ENCODE results near the gene CCDC120. TPM values are rescaled to one million over a fixed set of nuclear protein-coding genes. Genes with fewer than 3 reads are reported as not detected.

Gene CCDC120
- total RNA-seq, 1 experiment from 2014 or later: 0.98 TPM

- in situ Hi-C loops (cut with HindIII; ENCODE audit: low sequenced_read_pairs): no loop called here
- no peak for DNase-seq (ENCODE audit: low spot score)
Observed at GRCh38 chrX:49060914-49061313, 2.1 kb downstream of the CCDC120 start.

DNA sequence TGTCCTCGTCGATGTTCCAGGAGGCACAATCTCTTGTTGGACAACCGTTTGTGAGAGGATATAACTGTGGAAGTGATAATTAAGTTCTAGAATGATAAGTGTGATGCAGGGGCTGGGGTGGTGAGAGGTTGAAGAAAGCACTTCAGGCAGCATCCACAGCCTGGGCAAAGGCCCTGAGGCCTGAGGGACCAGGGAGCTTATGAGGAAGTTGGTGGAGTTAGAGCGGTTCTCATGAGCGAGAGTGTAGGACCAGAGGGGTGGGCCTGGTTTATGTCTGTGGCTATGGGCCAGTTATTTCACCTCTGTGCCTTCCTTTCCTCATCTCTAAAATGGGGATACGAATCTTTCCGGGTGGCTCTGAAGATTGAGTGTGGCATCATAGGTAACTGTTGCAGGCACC is 2.7 kb downstream of the CCDC120 start:
- no peak for DNase-seq (ENCODE audit: low spot score)
- in situ Hi-C loops (cut with HindIII; ENCODE audit: low sequenced_read_pairs): no loop called here

- in situ Hi-C loops (cut with HindIII; ENCODE audit: low sequenced_read_pairs): no loop called here
- no peak for DNase-seq (ENCODE audit: low spot score)
Observed at GRCh38 chrX:49061916-49062315, 3.1 kb downstream of the CCDC120 start.

- no peak for DNase-seq (ENCODE audit: low spot score)
- in situ Hi-C loops (cut with HindIII; ENCODE audit: low sequenced_read_pairs): no loop called here
Observed at GRCh38 chrX:49063715-49064114, 4.9 kb downstream of the CCDC120 start.

- in situ Hi-C loops (cut with HindIII; ENCODE audit: low sequenced_read_pairs): no loop called here
- no peak for DNase-seq (ENCODE audit: low spot score)
Observed at GRCh38 chrX:49064303-49064702, 5.5 kb downstream of the CCDC120 start.

GRCh38 chrX:49064735-49065134 is 5.9 kb downstream of the CCDC120 start:
- DNase-seq (ENCODE audit: low spot score): no peak
- in situ Hi-C loops (cut with HindIII; ENCODE audit: low sequenced_read_pairs): no loop called here

GRCh38 chrX:49066278-49066677 is 7.5 kb downstream of the CCDC120 start:
- in situ Hi-C loops (cut with HindIII; ENCODE audit: low sequenced_read_pairs): no loop called here
- DNase-seq (ENCODE audit: low spot score): no peak

DNA sequence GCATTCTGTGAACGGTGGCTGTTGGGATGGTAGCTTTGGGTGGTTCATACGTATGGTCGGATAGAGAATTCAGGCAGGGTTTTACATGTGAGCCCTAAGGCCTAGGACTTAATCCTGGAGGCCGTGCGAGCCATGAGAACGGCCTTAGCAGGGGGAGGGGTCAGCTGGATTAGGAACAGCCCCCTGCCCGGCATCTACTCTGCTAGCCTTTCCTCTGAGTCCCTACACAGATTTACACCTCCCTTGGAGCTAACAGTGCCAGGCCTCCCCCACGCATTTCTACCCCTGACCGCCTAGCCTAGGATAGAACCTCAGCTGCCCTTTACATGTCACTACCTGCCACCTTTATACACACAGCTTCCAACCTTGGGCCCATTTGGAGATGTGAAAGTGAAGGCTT is 7.9 kb downstream of the CCDC120 start:
- DNase-seq (ENCODE audit: low spot score): no peak
- in situ Hi-C loops (cut with HindIII; ENCODE audit: low sequenced_read_pairs): no loop called here

DNA sequence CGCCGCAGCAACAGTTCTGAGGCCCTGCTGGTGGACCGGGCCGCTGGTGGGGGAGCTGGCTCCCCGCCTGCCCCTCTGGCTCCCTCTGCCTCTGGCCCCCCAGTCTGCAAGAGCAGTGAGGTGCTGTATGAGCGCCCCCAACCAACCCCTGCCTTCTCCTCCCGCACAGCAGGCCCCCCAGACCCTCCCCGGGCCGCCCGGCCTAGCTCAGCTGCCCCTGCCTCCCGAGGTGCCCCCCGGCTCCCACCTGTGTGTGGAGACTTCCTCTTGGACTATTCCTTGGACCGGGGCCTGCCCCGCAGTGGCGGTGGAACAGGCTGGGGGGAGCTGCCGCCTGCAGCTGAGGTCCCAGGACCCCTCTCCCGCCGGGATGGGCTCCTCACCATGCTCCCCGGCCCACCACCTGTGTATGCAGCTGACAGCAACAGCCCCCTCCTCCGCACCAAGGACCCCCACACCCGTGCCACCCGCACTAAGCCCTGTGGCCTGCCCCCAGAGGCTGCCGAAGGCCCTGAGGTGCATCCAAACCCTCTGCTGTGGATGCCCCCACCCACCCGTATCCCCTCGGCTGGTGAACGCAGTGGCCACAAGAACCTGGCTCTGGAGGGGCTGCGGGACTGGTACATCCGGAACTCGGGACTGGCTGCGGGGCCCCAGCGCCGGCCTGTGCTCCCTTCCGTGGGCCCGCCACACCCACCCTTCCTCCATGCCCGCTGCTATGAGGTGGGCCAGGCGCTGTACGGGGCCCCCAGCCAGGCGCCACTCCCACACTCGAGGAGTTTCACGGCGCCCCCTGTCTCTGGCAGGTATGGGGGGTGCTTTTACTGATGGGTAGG is 8.7 kb downstream of the CCDC120 start:
- in situ Hi-C loops (cut with HindIII; ENCODE audit: low sequenced_read_pairs): no loop called here
- no peak for DNase-seq (ENCODE audit: low spot score)

GRCh38 chrX:49069038-49069437 is 10.2 kb downstream of the CCDC120 start:
- in situ Hi-C loops (cut with HindIII; ENCODE audit: low sequenced_read_pairs): no loop called here
- no peak for DNase-seq (ENCODE audit: low spot score)

- DNase-seq (ENCODE audit: low spot score): no peak
- in situ Hi-C loops (cut with HindIII; ENCODE audit: low sequenced_read_pairs): no loop called here
Observed at GRCh38 chrX:49070988-49071387, 12.2 kb downstream of the CCDC120 start.

DNA sequence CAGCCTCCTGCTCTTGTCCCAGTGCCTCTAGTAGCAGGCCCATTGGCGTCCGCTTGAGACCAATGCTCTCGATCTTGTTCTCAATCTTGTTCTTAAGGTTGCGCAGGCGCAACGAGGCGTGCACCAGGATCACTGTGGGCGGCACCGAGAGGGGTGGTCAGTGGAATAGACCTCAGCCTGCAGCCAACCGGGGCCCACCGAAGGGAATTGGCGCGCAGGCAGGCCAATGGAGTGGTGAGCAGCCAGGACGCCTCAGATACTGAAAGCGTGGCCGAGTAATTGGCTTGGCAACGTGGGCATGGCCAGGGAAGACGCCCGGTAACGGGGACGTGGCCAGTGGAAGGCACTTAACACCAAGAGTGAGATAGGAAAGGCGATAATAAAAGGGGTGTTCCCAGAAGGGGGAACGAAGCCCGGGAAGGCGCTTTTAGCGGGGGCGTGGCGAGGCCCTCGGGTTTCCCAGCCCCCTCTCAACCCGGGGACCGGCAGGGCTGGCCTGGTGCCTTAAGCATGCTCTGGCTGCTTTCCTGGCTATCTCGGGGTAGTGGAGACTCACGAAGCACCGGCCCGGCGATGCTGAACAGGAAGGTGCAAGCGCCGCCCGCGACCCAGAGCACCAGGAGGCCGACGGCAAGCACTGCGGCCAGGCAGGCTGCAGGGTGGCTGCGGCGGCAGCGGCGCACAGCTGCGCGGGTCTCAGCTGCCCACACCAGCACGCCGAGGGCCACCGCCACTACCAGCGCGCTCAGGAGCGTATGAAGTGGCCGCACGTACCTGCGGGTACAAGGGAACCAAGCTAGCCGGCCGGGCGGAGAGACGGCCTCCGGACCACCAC is 13.3 kb downstream of the CCDC120 start:
- DNase-seq (ENCODE audit: low spot score): peak; percentile 78
- in situ Hi-C loops (cut with HindIII; ENCODE audit: low sequenced_read_pairs): no loop called here

DNA sequence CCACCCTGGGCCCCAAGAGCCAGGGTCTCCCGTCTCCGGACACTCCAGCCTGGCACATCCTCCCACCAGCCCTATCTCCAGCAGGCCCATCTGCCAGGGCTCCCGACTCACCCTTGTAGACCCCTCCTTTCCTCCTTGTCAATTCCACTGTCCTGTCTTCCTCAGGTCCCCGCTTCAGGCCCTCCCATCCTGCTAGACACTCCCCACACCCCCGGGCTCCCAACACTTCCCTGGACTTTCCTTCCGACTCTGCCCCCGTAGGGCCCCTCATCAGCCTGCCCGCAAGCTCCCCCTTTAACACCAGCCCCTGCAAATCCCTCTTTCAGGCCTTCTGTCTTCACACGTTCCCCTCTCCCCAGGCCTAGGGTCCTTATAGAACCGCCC is 13.9 kb downstream of the CCDC120 start:
- no peak for DNase-seq (ENCODE audit: low spot score)
- in situ Hi-C loops (cut with HindIII; ENCODE audit: low sequenced_read_pairs): no loop called here

DNA sequence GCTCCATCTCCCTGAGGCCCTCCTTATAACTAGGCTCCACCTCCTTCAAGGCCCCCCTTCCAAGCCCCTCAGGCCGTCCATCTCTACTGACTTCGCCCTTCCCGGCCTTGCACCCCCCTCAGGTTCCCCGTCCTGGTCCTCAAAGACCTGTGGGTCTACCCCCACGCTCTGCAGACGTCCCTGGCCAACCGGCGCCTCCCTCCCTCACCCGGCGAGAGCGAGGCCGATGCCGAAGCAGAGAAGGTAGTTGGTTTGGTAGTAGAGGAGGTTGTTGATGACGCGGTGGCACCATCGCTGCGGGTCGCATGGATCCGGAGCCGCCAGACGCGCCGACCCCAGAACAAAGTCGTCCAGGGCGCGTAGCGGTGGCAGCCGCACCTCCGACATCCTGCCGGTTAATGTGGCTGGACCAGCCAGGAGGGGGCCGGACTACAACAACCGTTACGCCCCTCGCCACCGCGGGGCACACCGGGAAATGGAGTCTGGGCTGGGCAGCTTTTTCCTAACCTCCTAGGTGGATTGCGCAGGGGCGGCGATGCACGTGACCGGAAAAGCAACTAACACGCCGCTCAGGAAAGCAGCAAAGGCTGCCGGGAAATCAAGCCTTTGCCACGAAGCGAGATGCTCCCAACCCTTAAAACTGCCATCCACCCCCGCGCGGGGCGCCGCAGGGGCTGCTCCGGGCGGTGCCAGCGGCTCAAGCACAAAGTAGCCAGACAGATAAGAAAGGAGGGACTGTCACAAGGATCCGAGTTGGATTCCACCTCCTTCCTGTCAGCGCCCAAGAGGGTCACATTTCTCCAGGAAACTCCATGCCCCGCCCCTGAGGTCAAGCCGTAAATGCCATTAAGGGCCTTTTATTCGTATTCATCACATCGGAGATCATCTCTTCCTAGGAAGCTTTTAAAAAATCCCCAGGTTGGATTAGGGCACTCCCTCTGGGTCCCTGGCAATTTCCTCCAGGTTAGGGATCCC is 15.1 kb downstream of the CCDC120 start, which contains the start of gene PRAF2:
TSS of gene PRAF2 (minus strand) at position 402 of the 975 bp plus-strand sequence. CDS start at position 387, 15 bp downstream.
- in situ Hi-C loops (cut with HindIII; ENCODE audit: low sequenced_read_pairs): no loop called here

GRCh38 chrX:49075347-49075746 is 16.5 kb downstream of the CCDC120 start:
- DNase-seq (ENCODE audit: low spot score): no peak
- in situ Hi-C loops (cut with HindIII; ENCODE audit: low sequenced_read_pairs): no loop called here

More for the DNA sequence above, 15.1 kb downstream of the CCDC120 start, which contains the start of gene PRAF2:
- peak; percentile 92 for DNase-seq (ENCODE audit: low spot score)

DNA sequence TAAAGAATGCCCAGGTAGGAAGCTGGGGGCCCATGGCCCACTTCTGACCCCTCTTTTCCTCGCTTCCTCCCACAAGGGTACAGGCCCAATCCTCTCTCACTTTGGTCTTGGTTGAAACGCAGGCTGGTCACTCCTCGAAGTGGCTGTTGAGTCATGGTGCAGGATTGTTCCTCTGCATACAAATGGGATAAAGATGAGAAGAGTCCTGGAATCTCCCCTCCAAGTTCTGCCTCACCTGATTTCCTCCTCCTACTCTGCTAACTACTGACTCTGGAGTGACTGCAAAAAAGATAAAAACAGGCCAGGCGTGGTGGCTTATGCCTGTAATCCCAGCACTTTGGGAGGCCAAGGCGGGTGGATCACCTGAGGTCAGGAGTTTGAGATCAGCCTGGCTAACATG is 19.1 kb downstream of the CCDC120 start:
- DNase-seq (ENCODE audit: low spot score): no peak
- in situ Hi-C loops (cut with HindIII; ENCODE audit: low sequenced_read_pairs): no loop called here

DNA sequence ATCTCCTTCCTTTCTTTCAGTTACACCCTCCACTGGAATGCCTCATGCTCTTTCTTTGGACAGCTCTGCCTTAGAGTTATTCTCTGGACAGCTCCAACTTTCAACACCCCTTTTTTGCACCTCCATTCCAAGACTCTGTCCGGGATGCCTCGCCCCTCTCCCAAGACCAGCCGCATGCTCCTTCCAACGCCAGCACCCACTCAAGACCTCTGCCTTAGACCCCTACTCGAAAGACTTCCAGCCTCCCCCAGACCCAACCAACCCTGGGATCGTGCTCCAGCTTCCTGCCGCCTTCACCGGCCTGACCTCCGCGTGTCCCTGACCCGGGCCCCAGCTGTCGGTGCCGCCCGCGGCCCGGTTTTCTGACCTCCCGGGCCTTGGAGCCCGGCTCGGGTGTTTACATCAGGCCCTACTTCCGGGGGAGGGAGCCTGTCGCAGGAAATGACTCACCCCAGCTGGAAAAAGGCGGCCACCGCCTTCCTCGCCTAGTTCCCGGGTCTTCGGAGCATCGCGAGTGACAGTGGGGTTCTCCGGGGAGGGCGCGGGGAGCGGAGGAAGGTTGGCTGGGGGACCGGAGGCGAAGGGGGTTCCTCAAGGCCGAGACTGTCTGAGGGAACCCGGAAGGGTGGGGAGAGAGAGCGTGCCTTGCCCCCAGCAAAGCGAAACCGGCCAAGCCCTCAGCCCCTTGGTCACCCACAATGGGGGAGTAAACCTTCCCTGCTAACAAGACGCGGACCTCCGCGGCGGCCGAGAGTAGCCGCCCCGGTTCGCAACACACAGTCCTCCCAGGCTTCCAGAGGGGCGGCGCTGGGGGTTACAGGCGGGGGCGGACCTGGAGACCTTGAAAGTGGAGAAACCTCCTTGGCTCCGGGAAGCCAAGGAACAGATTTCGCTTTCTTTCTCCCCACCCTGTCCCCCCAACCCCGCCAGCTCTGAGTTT is 21.0 kb downstream of the CCDC120 start, which contains the start of gene WDR45:
TSS of gene WDR45 (minus strand) at position 399 of the 940 bp plus-strand sequence. CDS start 1,792 bp downstream, outside the sequence.
- in situ Hi-C loops (cut with HindIII; ENCODE audit: low sequenced_read_pairs): no loop called here
- DNase-seq (ENCODE audit: low spot score): peak; percentile 75

- no peak for DNase-seq (ENCODE audit: low spot score)
- in situ Hi-C loops (cut with HindIII; ENCODE audit: low sequenced_read_pairs): no loop called here
Observed at GRCh38 chrX:49082271-49082871, 23.6 kb downstream of the CCDC120 start.
